Sciatic nerve (tissue), 2 donors: Measurements from ENCODE around the gene TCP10L. TPM values are rescaled to one million over a fixed set of nuclear protein-coding genes. Genes with fewer than 3 reads are reported as not detected.

Source experiments
- ATAC-seq: fragments of 200-7000 bp; cut with Tn5 transposase; one replicate; pipeline ENCODE4 v1.9.1; 2020; ENCODE audit warnings: mild to moderate bottlenecking, moderate library complexity
- DNase-seq: peaks from one replicate; pipeline ENCODE4 v3.0.0-alpha.2; 2020; ENCODE audit warnings: low spot score
- intact Hi-C: fragments of 100-400 bp; cut with DNase I; formaldehyde crosslinking; loops from one replicate; pipeline ENCODE4 v1.14.2; 2022
- total RNA-seq: library from RNA; stranded (reverse); fragmentation: NEBNext Ultra II Directional; extraction: Animal tissue kit (Norgen Biotek cat#: 25700); gene quantifications from one replicate; pipeline ENCODE4 v1.2.1, GENCODE V29; 2021
- donor health status: DM: no; HTN: no; CAD: no.
- donor health status: DM: no; HTN: no; CAD: no.

The TCP10L gene
- total RNA-seq, 1 donor from 2014 or later, result 1.9 TPM

GRCh38 chr21:32592929-32593502 lies 7.7 kb upstream of the TCP10L start:
- intact Hi-C loops, result loop anchor here (10.0 kb wide), 1 partner anchor 188 kb away; no protein-coding TSS in a partner anchor
- ATAC-seq, result no peak
- no peak for DNase-seq

GRCh38 chr21:32590130-32590529 lies 4.8 kb upstream of the TCP10L start:
- intact Hi-C loops, result loop anchor here (10.0 kb wide), 1 partner anchor 185 kb away; no protein-coding TSS in a partner anchor
- ATAC-seq (no peak), DNase-seq (no peak)

GRCh38 chr21:32587651-32588050 lies 2.3 kb upstream of the TCP10L start:
- ATAC-seq (no peak), DNase-seq (no peak)
- intact Hi-C loops, result no loop called here

GRCh38 chr21:32587120-32587519 lies 1.8 kb upstream of the TCP10L start:
- intact Hi-C loops, result no loop called here
- ATAC-seq (no peak), DNase-seq (no peak)

GRCh38 chr21:32585970-32586369 lies 647 bp upstream of the TCP10L start:
- ATAC-seq, result no peak
- intact Hi-C loops, result no loop called here

GRCh38 chr21:32584472-32584871 lies 851 bp downstream of the TCP10L start:
- DNase-seq (no peak), ATAC-seq (no peak)
- intact Hi-C loops, result no loop called here

More at GRCh38 chr21:32585970-32586369, 647 bp upstream of the TCP10L start:
- DNase-seq, result no peak

- ATAC-seq, result no peak
- intact Hi-C loops, result no loop called here
- no peak for DNase-seq
Measured at GRCh38 chr21:32581732-32582131, 3.6 kb downstream of the TCP10L start.

GRCh38 chr21:32580949-32581348 lies 4.4 kb downstream of the TCP10L start:
- no peak for ATAC-seq
- no peak for DNase-seq
- intact Hi-C loops, result no loop called here

GRCh38 chr21:32578107-32578691 lies 7.1 kb downstream of the TCP10L start:
- DNase-seq, result no peak
- intact Hi-C loops, result no loop called here

GRCh38 chr21:32576011-32576410 lies 9.3 kb downstream of the TCP10L start:
- no peak for ATAC-seq
- DNase-seq, result no peak
- intact Hi-C loops, result no loop called here

More at GRCh38 chr21:32578107-32578691, 7.1 kb downstream of the TCP10L start:
- ATAC-seq, result no peak

- no peak for DNase-seq
- ATAC-seq, result no peak
- intact Hi-C loops, result no loop called here
Measured at GRCh38 chr21:32574946-32575925, 10.1 kb downstream of the TCP10L start.

- intact Hi-C loops, result no loop called here
- DNase-seq (no peak), ATAC-seq (no peak)
Measured at GRCh38 chr21:32572574-32573420, 12.5 kb downstream of the TCP10L start.

- intact Hi-C loops, result no loop called here
- no peak for ATAC-seq
- no peak for DNase-seq
Measured at GRCh38 chr21:32570456-32570855, 14.9 kb downstream of the TCP10L start.

GRCh38 chr21:32569261-32570230 lies 15.8 kb downstream of the TCP10L start:
- ATAC-seq, result peak; percentile 93
- DNase-seq, result peak; percentile 88
- intact Hi-C loops, result loop anchor here (10.0 kb wide), 1 partner anchor 165 kb away; no protein-coding TSS in a partner anchor

- ATAC-seq (no peak), DNase-seq (no peak)
- intact Hi-C loops, result loop anchor here (10.0 kb wide), 1 partner anchor 163 kb away; no protein-coding TSS in a partner anchor
Measured at GRCh38 chr21:32567626-32568025, 17.7 kb downstream of the TCP10L start.

- ATAC-seq (no peak), DNase-seq (no peak)
- intact Hi-C loops, result loop anchor here (10.0 kb wide), 1 partner anchor 162 kb away; no protein-coding TSS in a partner anchor
Measured at GRCh38 chr21:32566741-32567389, 18.5 kb downstream of the TCP10L start.

- DNase-seq, result no peak
- no peak for ATAC-seq
- intact Hi-C loops, result loop anchor here (10.0 kb wide), 1 partner anchor 161 kb away; no protein-coding TSS in a partner anchor
Measured at GRCh38 chr21:32565856-32566465, 19.4 kb downstream of the TCP10L start.
